Adrenal gland (tissue), 5 donors: Measurements from ENCODE around the gene SPEG.

Experiments used
- POLR2A ChIP-seq, 2 donors: fragments of 450-650 bp; IDR thresholded peaks; one replicate each; pipeline ENCODE4 v1.6.1; 2017; ENCODE audit warnings: antibody characterized with exemption in 2 of 2, mild to moderate bottlenecking in 2 of 2, moderate library complexity in 1 of 2
- TF ChIP-seq, protein P1 (sequence below), 6 experiments: fragments of 450-650 bp in 4 of 6; fragments of 200-600 bp in 2 of 6; sonication (generic) in 1 of 6; IDR thresholded peaks; 1 replicate in 5 of 6; 2 replicates in 1 of 6; pipeline versions ENCODE4 v1.5.1 to v1.8.0; 2016 to 2021; ENCODE audit warnings: antibody characterized with exemption in 6 of 6, mild to moderate bottlenecking in 2 of 6, moderate library complexity in 1 of 6
- donor health status: DM: no; HTN: no; CAD: no.

DNA sequence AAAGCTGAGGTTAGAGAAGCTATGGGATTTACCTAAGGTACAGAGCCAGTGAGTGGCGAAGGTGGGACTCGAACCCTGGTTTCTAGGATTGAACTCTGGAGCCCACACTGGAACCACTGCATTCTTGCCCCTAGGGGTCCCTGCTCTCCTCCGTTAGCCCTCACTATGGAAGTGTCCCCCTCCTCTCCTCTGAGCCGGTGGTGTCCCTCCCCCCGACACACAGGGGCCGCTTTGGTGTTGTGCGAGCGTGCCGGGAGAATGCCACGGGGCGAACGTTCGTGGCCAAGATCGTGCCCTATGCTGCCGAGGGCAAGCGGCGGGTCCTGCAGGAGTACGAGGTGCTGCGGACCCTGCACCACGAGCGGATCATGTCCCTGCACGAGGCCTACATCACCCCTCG, 55.5 kb downstream of the SPEG start:
- TF ChIP-seq, protein P1, sequence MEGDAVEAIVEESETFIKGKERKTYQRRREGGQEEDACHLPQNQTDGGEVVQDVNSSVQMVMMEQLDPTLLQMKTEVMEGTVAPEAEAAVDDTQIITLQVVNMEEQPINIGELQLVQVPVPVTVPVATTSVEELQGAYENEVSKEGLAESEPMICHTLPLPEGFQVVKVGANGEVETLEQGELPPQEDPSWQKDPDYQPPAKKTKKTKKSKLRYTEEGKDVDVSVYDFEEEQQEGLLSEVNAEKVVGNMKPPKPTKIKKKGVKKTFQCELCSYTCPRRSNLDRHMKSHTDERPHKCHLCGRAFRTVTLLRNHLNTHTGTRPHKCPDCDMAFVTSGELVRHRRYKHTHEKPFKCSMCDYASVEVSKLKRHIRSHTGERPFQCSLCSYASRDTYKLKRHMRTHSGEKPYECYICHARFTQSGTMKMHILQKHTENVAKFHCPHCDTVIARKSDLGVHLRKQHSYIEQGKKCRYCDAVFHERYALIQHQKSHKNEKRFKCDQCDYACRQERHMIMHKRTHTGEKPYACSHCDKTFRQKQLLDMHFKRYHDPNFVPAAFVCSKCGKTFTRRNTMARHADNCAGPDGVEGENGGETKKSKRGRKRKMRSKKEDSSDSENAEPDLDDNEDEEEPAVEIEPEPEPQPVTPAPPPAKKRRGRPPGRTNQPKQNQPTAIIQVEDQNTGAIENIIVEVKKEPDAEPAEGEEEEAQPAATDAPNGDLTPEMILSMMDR (IDR thresholded peaks at IDR 0.05) = no peak
- no peak for TF ChIP-seq POLR2A (IDR thresholded peaks at IDR 0.05)
